ENCODE data around the gene SFXN2.
"Not testable (repeated sequence)": the region's sequence is repeated elsewhere in the genome, so short reads cannot be mapped to it uniquely, and the experiment has no call there.

SFXN2 gene

GRCh38 chr10:102681696-102682095 lies 32.7 kb upstream of the SFXN2 start:
- DNase-seq, result no peak

- DNase-seq, result no peak
Measured at GRCh38 chr10:102682416-102682815, 32.0 kb upstream of the SFXN2 start.

GRCh38 chr10:102682981-102683380 lies 31.5 kb upstream of the SFXN2 start:
- DNase-seq, result no peak

DNA sequence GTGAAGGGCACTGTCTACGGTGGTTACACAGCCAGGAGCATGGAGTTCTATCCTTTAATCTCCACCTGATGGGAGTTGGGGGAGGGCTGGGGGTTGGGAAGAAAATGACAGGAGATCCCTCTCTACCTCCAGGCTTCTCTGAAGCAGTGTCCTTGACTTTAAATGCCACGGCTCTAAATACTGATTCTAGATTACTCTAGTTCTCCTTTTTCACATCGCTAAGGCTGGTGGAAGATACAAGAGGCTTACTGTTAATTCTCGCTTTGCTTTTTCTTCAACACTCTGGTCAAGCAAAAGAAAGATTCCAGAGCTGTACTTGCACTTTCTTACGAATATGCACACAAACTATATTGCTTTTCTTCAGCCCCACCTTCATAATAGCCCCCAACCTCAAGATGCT lies 30.7 kb upstream of the SFXN2 start:
- DNase-seq, result no peak

GRCh38 chr10:102691285-102692066 lies 23.0 kb upstream of the SFXN2 start:
- DNase-seq, result no peak

DNA sequence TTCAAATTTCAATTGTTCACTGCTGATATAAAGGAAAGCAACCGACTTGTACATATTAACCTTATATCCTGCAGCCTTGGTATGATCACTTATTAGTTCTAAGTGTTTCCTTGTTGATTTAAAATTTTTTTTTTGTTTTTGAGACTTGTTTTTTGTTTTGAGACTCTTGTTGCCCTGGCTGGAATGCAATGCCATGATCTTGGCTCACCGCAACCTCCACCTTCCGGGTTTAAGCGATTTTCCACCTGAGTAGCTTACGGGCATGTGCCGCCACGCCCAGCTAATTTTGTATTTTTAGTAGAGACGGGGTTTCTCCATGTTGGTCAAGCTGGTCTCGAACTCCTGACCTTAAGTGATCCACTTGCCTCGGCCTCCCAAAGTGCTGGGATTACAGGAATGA lies 19.0 kb upstream of the SFXN2 start:
- DNase-seq, result not testable (repeated sequence)

GRCh38 chr10:102696736-102697135 lies 17.7 kb upstream of the SFXN2 start:
- no peak for DNase-seq

DNA sequence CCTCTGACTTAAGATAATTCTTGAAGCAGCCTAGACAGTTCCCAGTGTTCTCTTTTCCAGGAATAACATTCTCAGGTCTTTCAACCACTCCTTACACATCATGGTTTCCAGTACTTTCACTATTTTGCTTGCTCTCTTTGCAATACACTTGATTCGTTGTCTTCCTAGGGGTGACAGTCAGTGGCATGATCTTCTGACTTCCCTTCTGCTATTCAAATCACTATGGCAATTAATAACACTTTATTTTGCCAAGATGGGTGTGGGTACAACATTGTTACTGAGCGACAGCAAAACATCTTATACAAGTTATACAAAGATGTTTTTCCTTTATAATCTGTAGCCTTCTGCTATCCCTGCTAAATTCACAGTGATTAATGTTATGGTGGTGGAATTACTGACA lies 15.5 kb upstream of the SFXN2 start:
- no peak for DNase-seq

DNA sequence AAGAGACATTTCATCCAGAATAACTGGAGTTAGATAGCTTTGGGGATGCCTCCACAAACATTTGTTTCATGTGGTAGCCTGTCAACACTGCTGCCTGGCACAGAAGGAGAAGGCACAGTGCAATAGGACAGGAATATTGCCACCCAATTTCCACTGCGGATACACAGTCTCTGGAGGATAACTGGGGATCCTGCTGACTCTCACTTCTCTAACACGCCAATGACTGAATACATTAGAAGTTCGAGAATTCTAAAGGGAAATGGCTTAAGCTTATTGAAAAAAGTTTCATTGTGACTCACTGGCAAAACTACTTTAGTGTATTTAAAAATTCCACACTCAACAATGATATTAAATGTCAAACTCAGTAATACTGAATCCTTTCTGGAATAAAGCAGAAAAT lies 13.2 kb upstream of the SFXN2 start:
- DNase-seq, result no peak

DNA sequence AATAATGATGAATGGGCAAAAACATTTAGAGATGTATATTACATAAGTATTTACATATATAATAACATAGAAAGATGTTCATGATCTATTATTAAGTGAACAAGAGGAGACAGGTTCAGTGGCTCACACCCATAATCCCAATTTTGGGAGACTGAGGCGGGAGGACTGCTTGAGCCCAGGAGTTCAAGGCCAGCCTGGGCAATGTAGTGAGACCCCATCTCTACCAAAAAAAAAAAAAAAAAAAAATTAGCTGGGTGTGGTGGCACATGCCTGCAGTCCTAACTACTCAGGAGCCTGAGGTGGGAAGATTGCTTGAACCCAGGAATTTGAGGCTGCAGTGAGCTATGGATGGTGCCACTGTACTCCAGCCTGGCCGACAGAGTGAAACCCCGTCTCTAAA lies 12.6 kb upstream of the SFXN2 start:
- DNase-seq, result no peak

DNA sequence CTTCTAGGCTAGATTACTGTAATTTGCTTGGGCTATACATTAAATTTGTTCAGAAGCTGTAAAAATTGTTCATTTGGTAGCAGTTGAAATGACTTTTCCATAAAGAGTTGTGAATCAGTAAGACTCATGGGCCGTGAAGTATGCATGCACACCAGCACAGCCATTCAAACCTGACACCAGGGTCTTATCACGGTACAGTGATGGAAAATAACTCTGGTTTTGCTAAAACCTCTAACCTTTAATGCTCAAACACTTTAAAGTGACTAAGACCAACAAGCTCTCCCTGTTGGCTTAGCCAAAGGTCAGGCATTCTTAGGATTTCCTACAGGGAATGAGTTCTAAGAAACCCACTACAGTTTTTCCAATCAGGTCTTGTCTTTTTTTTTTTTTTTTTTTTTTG lies 11.7 kb upstream of the SFXN2 start:
- DNase-seq, result no peak

GRCh38 chr10:102704915-102705314 lies 9.5 kb upstream of the SFXN2 start:
- DNase-seq, result no peak

- no peak for DNase-seq
Measured at GRCh38 chr10:102705531-102705930, 8.9 kb upstream of the SFXN2 start.

DNA sequence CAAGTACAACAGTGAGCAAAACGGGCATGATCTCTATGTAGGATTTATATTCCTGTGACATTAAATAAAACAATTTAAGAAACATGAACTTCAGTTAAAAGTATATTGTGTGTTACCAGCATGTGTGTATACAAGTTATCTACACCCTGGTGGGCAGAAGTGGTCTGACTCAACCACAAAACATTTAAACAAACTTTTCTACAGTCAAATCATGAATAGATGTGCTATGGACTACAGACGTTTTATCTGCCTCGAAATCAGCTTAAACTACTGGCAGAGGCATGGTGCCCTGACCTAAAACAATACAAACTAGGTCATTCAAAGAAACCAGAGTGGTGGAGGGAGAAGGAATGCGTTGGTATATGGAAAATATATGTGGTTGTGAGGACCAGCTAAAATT lies 3.8 kb upstream of the SFXN2 start:
- no peak for DNase-seq

DNA sequence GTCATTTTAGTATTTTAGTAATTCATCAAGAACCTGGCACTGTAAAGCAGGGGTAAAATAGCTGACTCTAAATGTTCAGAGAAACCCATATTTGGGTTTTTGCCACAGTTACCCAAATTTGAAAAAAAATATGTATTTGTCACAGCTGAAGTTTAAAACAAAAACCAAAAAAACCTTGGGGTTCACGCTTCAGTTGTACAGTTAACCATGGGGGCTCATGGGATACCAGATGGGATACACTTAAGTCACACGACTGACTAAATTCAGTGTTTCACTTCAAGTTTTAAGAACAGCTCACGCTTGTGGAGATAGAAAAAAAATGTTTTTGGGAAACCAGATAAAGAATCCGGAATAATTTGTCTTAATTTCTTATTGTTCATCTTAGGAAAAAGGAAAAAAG lies 2.3 kb upstream of the SFXN2 start:
- DNase-seq, result no peak

GRCh38 chr10:102712843-102713538 lies 1.4 kb upstream of the SFXN2 start:
- DNase-seq, result no peak

DNA sequence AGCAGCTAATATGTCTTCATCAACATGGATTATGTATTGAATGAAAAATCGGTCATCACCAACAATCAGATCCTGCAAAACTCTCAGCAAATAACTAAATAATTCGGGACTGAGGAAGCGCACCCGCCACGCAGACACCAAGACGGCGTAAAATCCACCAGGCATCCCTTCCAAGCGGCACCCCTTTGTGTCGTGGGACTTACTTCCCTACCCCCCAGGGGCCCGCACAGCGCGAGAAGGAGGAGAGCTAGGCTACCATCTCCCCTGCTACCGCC lies 960 bp upstream of the SFXN2 start:
- no peak for DNase-seq

DNA sequence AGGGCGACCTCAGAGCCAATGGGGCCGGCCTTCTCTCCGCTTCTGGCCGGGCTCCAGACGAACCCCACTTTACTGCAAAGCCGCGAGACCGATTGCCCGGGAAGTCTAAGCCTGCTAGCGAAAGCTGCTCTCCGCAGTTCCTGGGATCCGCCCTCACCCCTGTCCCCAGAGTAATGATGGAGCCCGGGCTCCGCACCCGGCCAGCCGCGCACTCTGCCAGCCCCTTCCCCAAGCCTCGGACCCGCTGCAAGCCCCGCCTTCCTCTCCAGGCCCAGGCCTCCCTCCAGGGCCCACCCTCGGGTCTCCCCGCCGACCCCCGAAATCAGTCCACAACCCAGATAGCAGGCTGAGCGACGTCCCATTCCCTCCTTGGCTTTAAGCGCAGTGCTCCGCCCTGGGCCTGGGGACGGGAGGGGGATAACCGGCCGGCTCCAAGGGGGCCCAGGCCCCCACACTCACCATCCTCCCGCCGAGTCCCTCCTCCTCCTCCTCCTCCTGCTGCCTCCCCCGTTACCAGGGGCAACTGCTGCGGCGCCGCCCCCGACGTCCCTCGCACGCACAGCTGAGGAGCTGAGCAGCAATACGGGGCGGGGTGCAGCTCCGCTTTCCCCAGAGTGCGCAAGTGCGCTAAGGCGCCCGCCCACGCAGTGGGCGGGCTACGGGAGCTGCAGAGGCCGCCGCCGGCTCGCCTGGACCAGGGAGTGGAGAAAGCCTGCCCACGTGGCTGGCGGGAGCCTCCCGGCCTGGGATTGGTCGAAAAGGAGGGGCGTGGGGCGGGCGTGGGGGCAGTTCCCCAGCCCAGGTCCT lies 419 bp upstream of the SFXN2 start, which contains the start of gene ARL3:
Gene ARL3 (minus strand): TSS at position 584 of the 807 bp plus-strand sequence. CDS start 122 bp downstream, at position 462.
- peak; percentile 93 to 96 (median 95) for DNase-seq

DNA sequence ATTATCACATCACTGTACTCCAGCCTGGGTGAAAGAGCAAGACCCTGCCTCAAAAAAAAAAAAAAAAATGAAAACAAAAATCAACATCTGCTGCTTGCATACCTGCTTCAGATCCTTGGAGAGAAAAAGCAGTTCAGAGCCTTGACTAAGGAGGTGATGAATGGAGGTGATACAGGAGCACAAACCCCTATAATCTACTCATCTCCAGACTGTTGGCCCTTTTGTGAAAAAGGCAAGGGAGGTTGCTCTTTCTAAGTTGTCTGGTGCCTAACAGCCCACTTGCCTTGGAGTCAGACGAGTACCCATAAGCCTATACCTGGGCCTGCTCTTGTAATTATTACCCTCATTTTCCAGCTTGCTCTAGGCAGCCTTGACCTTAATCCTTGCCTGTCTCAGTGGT lies 1.4 kb downstream of the SFXN2 start:
- no peak for DNase-seq

- DNase-seq, result not testable (repeated sequence)
Measured at GRCh38 chr10:102716900-102717565, 2.6 kb downstream of the SFXN2 start.

- no peak for DNase-seq
Measured at GRCh38 chr10:102718220-102718619, 3.8 kb downstream of the SFXN2 start.

GRCh38 chr10:102720337-102720736 lies 5.9 kb downstream of the SFXN2 start:
- no peak for DNase-seq

DNA sequence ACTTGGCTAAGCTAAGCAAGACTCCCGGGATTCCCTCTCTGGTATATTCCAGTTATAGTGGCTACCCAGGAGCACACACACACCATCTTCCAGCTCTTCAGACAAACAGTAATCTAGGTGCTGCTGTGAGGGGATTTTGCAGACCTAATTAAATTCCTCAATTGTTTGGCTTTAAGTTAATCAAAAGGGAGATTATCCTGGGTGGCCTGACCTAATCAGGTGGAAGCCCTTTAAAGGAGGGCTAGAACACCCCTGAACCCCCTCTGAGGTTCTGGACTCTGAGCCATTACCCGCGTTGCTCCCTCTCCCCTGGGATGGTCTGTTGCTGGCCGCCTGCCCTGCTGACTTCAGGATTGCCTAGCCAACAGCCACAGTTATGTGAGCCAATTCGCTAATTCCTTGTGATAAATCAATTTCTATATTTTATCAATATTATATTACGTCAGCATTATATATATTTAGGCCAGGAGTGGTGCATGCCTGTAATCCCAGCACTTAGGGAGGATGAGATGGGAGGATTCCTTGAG lies 6.4 kb downstream of the SFXN2 start:
- DNase-seq, result no peak
